Measurements from ENCODE around the gene EXOC4.
A peak's percentile ranks its signal among the peaks of the same experiment; 100 is the strongest.

EXOC4 gene

DNA sequence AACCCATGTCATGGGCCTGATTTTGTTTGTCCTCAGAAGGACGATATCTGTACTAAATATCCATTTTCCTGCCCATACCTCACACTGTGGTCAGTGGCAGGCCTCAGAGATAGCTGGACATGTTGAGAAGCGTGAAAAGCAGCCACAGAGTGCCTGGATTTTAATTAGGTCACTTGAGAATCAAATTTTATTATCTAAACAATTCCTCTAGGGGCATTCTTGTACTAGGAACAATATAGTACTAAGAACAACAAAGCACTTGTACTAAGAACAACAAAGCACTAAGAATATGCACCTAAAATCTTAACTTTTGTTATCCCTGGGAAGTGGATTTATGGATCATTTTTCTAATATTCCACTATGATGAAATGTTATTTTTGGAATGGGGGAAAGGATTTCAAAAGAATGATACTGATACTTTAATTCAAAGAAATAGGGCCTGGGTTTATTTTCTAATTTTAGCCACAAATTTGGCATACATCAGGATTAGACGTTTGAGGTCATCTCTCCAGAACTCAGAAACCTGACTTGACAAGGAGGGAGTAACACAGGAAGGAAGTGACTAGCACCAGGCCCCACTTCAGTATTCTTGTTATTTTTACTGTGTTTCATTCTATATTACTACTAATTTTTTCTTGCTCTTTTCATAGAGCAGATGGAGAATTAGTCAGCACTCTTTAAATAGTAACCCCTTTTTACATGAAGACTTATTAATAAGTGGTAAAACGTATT, 112.2 kb downstream of the EXOC4 start:
- peak; percentile 14 for DNase-seq (ENCODE audit: low spot score)

DNA sequence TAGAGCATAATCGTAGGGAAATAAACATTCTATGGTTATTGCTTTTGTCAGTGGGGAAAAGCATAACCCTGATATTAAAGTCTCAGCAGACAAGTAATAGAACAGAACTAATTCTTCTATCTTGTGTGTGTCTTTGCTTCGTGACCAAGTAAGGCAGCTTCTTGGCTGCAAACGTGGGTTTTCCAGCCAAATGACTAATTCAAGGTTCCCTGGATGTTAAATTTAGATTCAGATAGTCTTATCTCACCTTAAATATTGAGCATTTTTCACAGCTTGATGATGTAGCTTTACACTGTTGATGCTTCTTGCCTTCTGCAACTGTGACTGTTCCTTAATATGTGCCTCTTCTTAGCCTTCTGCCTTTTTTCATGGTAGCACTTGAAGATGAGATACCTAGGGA, 113.0 kb downstream of the EXOC4 start:
- DNase-seq (ENCODE audit: low spot score): no peak

DNA sequence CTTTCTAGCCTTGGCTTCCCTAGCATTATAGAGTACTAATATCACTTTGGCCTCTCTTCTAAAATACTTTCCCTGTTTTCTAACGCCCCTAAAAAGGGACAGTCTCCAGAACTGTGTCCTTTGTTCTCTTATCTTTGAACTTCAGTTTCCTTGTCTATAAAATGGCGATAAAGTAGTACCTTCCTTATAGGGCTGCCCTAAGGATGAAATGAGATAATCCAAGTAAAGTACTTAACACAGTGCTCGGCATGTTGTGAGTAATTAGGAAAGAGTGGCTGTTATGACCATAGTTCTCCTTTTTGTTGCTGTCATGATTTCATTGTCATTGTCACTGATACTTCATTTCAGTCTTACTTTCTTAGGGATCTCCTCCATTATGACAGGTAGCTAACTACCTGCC, 114.7 kb downstream of the EXOC4 start:
- no peak for DNase-seq (ENCODE audit: low spot score)

DNA sequence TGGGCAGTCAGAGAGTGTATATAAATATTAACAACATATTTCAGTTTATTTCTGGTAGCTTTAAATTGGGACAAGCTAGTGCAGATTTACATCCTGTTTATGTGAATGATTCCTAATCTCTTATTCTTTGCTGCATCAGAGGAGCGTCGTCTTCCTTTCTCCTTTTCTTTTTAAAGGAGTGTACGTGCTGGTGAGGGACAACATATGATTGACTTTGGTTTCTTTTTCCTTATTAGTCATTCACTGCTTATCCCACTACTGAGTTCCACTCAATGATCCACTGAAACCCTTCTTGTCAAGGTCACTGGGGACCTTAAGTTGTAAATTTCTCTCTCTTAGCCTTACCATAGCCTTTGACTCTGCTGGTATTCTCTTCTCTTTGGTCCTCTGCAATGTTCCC, 116.3 kb downstream of the EXOC4 start:
- DNase-seq (ENCODE audit: low spot score): no peak

DNA sequence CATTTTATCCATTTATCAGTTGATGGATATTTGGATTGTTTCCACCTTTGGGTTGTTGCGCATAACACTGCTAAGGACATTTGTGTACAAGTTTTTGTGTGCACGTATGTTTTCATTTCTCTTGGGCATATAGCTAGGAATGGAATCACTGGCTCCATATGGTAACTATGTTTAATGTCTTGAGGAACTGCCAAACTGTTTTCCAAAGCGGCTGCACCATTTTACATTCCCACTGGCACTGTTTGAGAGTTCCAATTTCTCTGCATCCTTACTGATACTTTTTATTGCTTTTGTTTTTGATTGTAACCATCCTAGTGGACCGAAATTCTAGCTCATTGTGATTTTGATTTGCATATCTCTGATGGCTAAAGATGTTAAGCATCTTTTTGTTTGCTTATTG, 118.7 kb downstream of the EXOC4 start:
- no peak for DNase-seq (ENCODE audit: low spot score)

DNA sequence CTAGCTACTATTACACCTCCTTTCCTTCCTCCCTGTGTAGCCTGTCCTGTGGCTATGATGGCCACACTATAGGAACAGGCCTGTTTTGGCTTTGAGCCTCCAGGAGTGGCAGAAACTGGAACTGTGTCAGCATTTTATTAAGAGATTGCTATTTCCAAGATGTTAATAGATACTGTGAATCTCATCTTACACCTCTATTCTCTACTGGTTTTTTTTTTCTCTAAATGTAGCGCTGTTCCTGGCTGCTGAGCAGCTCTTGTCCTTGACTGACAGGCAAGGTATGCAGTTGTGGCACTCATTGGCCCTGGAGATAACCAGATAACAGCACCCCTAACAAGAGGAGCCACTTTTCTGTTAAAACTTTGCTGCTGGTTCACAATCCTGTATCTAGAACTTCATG, 119.5 kb downstream of the EXOC4 start:
- DNase-seq (ENCODE audit: low spot score): no peak

DNA sequence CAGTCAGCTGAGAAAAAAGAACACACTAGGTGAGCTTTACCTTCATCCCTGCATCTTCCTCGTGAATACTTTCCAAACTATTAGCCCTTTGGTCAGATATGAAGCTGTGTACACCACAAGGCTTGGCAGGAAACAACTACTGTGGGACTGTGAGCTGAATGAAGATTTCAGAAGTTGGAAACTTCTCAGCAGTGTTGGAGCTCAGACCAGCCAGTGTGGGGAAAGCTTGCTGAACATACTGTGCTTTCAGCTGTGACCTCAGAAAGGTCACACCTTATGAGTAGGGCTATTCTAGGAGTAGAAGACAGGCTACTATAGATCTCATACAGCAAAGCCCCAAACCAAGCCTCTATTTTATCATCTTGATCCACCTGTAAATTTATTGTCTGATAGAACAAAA, 123.6 kb downstream of the EXOC4 start:
- DNase-seq (ENCODE audit: low spot score): no peak

DNA sequence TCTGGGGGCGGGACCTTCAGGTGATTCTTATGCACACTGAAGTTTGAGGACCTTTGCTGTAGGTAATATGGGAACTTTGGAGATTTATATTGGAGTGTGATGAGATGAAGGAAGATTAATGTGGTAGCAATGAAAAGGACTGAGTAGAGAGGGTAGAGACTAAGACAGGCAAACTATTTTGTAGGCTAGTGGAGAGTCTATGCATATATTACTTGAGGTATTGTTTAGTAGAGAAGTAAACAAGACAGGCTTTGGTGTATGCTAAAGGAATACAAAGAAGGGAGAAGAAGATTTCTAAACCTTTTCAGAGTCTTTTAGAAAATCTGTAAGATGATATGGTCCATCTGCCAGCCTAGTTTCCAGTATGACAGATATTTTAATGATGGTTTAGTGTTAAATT, 129.1 kb downstream of the EXOC4 start:
- no peak for DNase-seq (ENCODE audit: low spot score)

DNA sequence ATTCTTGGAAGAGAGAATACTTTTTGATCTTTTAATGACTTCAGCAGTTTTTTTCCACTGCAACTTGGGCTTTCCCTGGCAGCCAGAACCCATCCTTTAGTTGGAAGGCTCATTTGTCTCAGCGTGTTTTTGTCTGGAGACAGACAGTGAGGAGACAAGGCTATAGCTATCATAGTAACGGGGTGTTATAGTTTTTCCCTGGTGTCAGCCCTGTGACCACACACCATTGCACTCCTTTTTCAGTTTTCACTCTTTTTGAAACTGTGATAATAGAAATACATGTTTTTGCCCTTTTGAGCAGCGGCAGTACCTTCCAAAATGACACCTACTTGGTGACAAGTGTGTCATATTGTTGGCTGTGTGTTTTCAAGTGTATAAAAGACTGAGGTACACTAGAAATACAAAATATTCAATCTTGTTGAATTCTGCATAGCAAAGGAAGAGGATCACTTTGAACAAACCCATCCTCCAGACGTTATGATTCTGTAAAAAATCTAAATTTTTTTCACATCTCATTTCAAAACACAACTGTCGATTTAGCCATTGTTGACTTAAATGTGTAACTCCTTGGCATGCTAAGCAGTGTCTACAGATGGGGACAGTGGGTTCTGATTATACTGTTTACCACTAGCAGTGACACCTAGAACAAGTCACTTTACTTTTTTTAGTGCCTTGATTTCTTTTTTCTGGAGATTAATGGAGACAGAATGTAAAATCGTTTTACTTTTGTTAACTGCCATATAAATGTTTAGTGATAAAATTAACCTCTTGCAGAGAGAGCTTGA, 130.1 kb downstream of the EXOC4 start:
- DNase-seq (ENCODE audit: low spot score): no peak

DNA sequence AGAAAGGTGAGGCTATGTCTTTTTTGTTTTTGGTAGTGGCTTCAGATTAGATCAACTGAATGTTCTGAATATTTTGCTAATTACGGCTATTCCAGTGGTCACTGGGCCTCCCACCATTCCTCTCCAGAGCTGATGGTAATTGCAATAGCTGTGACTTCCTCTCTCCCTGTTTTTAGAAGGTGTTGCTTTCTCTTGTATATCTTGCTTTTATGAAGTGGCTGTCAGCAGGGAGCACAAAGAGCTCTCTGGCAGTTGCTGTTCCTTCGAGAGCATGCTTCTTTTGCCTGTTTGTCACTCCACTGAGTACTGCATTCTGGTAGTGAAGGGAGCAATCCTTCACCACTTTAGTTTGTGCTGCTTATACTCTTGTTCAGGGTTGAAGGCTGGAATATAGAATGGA, 133.3 kb downstream of the EXOC4 start:
- DNase-seq (ENCODE audit: low spot score): no peak

DNA sequence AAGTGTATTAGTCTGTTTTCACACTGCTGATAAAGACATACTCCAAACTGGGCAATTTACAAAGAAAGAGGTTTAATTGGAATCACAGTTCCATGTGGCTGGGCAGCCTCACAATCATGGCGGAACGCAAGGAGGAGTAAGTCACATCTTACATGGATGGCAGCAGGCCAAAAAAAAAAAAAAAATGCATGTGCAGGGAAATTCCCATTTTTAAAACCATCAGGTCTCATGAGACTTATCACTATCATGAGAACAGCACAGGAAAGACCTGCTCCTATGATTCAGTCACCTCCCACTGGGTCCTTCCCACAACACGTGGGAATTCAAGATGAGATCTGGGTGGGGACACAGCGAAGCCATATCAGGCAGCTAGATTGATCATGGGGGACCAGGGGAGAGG, 136.8 kb downstream of the EXOC4 start:
- no peak for DNase-seq (ENCODE audit: low spot score)

DNA sequence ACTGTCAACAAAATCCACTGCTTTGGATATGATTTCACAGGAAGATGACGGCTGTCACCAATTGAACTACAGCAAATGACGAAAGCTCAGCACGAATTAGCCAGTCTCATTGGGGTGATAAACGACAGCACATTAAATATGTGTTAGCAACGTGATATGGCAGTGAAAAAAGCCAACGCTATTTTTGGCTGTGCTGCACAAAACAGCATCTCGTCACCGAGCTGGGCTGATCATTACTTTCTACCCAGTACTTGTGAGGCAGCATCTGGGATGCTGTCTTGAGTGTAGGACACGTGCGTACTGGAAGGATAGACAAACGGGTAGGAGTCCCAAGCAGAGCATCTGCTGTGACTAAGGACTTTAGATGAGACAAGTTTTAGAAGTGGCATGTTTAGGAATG, 138.3 kb downstream of the EXOC4 start:
- DNase-seq (ENCODE audit: low spot score): no peak

DNA sequence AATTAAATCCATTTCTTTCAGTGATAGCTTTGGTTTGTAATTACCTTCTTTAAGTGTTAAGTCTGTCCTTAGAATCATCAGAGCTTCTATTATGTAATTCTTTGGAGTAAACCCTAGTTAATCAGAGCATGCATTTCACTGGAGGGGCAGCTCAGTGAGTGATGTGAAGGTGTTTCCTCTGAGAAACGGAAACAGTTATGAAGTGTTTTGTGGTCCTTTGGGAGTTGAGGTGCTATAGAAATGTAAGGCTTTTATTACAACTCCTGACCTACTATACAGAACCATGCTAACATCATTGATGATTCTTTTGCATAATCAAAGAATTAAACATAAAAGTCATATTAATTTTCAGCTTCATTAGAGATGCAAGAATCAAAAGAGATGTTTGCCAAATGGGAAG, 141.5 kb downstream of the EXOC4 start:
- DNase-seq (ENCODE audit: low spot score): no peak

DNA sequence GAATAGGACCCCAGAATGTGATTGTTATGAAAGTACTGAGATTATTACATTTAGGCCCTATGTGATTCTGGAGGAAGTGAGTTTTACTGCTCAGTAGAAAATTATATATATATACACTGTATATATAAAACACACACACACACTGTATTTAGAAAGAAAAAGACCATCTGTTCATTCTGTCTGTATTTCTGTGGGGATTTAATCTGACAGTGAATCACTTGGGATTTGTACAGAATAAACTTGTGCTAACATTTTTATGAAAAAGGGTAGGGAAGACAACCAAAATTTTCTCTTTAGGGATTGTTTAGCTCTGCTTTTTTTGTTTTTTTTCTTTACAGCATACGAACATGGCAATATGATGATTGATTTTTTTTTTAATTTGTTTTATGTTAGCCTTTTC, 142.7 kb downstream of the EXOC4 start:
- DNase-seq (ENCODE audit: low spot score): no peak

DNA sequence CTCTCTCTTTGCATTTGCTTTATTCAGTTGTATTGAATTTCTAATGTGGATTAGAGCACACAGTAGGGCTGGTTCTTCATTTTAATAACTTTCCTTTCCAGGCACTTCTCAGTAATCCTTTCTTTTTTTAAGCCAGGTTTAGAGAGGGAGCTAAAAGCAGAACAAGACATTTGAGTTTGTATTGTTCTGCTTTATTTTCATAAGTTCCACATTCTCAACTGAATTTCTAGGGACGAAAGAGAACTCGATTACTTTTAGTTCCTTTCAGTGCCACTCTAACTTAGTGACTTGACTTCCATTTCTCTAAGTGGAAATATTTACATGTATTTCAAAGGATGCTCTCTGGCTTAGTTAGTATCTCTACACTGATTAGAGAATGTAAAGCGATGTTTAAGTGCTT, 145.6 kb downstream of the EXOC4 start:
- DNase-seq (ENCODE audit: low spot score): no peak

DNA sequence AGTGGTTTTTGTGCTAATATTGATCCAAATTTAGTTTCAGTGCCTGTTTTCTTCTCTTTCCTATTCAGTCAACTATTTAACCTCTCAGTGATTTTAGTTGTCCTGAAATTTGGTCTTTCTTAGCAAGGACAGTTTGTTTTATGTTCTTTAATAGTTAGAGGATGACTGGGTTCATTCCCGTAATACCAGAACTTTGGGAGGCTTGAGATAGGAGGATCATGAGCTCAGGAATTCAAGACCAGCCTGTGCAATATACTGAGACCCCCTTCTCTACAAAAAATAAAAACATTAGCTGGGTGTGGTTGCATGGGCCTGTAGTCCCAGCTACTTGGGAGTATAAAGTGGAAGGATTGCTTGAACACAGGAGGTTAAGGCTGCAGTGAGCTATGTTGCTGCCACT, 148.3 kb downstream of the EXOC4 start:
- DNase-seq (ENCODE audit: low spot score): no peak

DNA sequence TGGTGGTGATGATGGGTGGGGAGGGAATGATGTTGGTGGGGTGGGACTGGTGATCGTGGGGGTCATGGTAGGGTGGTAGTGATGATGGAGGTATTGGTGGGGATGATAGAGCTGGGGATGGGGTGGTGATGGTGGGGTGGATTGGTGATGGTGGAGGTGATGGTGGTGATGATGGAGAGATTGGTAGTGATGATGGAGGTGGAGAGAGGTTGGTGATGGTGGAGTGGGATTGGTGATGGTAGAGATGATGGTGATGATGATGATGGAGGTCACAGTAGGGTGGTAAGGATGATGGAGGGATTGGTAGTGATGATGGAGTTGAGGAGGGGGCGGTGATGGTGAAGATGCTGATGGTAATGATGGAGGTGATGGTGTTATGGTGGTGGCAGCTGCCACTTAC, 155.3 kb downstream of the EXOC4 start:
- DNase-seq (ENCODE audit: low spot score): no peak

DNA sequence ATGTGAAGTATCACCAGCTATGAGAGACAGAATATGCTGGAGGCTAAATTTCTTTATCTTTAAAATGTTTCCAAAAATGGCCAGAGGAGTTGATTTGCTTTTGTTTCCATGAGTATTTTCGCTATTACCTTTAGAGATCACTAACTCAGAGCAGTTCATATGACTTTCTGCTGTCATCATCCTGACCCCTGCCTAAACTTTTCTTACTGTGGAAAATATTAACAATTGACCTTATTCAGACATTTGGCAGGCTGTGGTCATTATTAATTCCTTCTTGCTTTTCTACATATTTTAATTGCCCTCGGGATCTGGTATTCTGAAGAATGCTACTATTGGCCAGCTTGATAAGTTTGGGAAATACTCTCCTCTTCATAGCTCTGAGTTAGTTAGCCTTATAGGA, 156.5 kb downstream of the EXOC4 start:
- no peak for DNase-seq (ENCODE audit: low spot score)

DNA sequence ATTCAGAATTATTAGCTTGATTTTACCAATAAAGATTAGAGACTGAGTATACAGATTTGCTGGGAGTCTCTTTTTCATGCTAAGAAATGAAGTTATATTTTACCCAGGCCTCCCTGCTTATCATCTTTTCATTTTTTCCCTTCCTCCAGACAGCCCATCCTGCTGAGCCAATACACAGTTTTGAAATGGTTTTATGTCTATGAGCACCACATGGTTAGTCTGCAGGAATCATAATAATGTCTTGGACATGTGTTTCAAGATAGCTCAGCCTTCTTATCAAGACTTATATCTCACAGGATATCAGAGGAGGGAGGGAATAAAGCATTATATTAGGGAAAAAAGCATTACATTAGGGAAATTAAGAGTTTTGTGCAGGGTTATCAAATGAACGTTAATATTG, 157.1 kb downstream of the EXOC4 start:
- no peak for DNase-seq (ENCODE audit: low spot score)

DNA sequence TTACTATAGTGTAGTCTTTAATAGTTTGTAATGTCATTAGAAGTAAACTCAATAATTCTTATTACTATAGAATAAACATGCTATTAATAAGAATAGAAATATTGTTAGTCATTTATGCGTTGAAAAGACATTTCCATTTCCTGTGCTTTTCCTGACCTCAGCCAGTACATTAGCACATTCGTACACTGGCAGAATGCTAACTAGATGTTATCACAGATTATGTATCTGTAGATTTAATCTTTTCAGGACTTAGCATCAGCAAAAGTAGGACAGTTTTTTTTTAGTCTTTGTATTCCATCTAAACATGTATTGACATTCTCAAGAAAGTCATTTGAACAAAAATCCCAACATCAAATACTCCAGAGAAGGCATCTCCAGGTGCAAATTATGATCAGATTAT, 158.5 kb downstream of the EXOC4 start:
- DNase-seq (ENCODE audit: low spot score): no peak

DNA sequence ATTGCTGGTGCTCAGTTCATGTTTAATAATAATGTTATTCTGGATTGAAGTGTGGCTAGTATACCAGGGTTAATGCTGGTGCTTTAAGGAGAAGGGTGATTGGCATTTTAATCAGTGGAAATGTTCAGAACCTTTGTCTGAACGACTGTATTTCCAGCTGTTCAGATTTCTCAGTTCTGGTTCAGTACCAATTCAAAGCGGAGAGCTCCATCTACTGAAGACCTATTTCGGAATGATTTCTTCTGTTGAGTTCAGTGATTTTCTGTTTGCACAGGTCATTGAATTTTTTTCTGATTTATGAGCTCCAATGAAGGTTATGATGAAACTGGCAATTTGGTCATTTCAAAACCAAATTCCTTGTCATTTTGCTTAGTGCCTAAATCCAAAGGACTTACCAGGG, 160.1 kb downstream of the EXOC4 start:
- no peak for DNase-seq (ENCODE audit: low spot score)

DNA sequence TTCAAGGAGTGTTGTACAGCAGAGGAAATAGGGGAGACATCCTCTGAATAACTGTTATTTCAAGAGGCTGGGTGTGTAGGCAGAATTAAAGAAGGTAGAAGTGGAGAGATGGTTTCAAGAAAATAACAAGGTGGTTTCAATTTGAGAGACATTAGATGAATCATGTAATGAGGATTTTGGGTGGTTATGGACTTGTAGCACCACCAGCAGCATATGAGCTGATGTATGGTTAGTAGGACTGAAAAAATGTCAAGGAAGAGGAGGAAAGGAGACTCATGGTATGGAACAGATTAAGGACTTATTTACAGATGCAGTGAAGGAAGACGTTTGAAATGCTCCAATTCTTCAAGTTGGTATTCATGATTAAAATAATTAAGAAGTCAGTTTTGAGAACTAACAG, 166.2 kb downstream of the EXOC4 start:
- DNase-seq (ENCODE audit: low spot score): no peak

DNA sequence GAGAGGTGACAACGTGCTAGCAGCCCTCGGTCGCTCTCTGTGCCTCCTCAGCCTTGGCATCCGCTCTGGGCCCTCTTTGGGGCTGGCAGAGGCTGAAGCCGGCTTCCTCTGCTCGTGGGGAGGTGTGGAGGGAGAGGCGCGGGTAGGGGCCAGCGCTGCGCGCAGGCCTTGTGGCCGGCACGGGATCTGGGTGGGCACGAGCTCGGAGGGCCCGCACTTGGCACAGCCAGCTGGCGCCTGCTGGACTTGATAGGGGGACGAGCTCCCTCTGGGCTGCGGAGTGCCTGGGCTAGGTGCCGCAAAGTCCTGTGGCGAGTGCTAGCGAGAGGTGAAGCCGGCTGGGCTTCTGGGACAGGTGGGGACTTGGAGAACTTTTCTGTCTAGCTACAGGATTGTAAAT, 170.7 kb downstream of the EXOC4 start:
- DNase-seq (ENCODE audit: low spot score): no peak

DNA sequence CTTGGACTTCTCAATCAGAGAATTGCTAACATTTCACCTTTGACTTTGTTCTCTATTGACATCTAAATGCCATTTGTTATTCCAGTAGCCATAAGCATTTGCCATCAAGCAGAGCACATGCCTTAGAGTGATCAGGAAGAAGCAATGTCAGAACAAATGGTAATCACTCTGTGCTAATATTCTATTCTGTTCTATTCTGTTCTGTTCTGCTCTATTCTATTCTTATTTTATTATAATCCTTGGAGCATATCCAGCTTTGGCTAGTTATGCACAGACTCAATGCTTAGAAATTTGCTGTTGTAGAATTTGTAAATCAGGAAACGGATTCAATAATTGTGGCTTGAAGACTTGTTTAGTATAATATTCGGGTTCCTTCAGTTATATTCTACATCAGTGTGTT, 175.4 kb downstream of the EXOC4 start:
- DNase-seq (ENCODE audit: low spot score): no peak
